ENCODE results near the gene LRCH1. TPM values are rescaled to one million over a fixed set of nuclear protein-coding genes. Genes with fewer than 3 reads are reported as not detected.

The LRCH1 gene
- total and polyA plus RNA-seq, 5 donors from 2014 or later, result 2.6 to 23.5 (median 3.4) TPM

GRCh38 chr13:46605076-46605824 lies 52.3 kb downstream of the LRCH1 start:
- Mint-ChIP-seq H3K4me1 (peaks cover 29 to 81% (median 77%) of the 10 kb centered on the region in 4 donors), H3K27ac (peak overlapping the region in 1 of 3 donors; percentile 14), H3K9me3 (peaks cover 0 to 2% (median 0%) of the 10 kb centered on the region in 7 donors), H3K27me3 (no peaks in the 10 kb centered on the region), H3K4me3 (no peak overlapping the region), H3K36me3 (no peaks in the 10 kb centered on the region)
- ATAC-seq (ENCODE audit: low read depth in 2 of 2), result no peak
- Histone ChIP-seq H3K36me3 (ENCODE audit: control insufficient read depth, insufficient read depth, low read length) (no peaks in the 10 kb centered on the region), H3K4me1 (ENCODE audit: control insufficient read depth, insufficient read depth, low read length, poor library complexity, severe bottlenecking) (peaks cover 14% of the 10 kb centered on the region), H3K27ac (ENCODE audit: insufficient read depth, low read length, poor library complexity, severe bottlenecking) (no peak overlapping the region), H3K9me3 (ENCODE audit: control insufficient read depth in 2 of 2, low read length in 2 of 2) (no peaks in the 10 kb centered on the region), H3K27me3 (ENCODE audit: control insufficient read depth, insufficient read depth, low read length) (no peaks in the 10 kb centered on the region), H3K4me3 (ENCODE audit: low read depth, low read length) (no peak overlapping the region)
- no peak for DNase-seq

GRCh38 chr13:46605825-46606554 lies 53.0 kb downstream of the LRCH1 start:
- H3K27ac ChIP-seq (ENCODE audit: insufficient read depth, low read length, poor library complexity, severe bottlenecking), result no peak overlapping the region
- H3K4me3 Mint-ChIP-seq, result no peak overlapping the region
- peaks cover 13% of the 10 kb centered on the region for H3K4me1 ChIP-seq (ENCODE audit: control insufficient read depth, insufficient read depth, low read length, poor library complexity, severe bottlenecking)
- no peaks in the 10 kb centered on the region for H3K9me3 ChIP-seq (ENCODE audit: control insufficient read depth in 2 of 2, low read length in 2 of 2)
- DNase-seq, result no peak
- ATAC-seq (ENCODE audit: low read depth in 2 of 2), result no peak
- peaks cover 28 to 75% (median 74%) of the 10 kb centered on the region in 4 donors for H3K4me1 Mint-ChIP-seq
- peak overlapping the region in 1 of 3 donors; percentile 14 for H3K27ac Mint-ChIP-seq
- H3K4me3 ChIP-seq (ENCODE audit: low read depth, low read length), result no peak overlapping the region
- H3K27me3 Mint-ChIP-seq, result no peaks in the 10 kb centered on the region
- no peaks in the 10 kb centered on the region for H3K36me3 ChIP-seq (ENCODE audit: control insufficient read depth, insufficient read depth, low read length)
- no peaks in the 10 kb centered on the region for H3K27me3 ChIP-seq (ENCODE audit: control insufficient read depth, insufficient read depth, low read length)
- no peaks in the 10 kb centered on the region for H3K36me3 Mint-ChIP-seq
- H3K9me3 Mint-ChIP-seq, result peaks cover 0 to 2% (median 0%) of the 10 kb centered on the region in 7 donors

- no peaks in the 10 kb centered on the region for H3K27me3 Mint-ChIP-seq
- Histone ChIP-seq H3K9me3 (ENCODE audit: control insufficient read depth in 2 of 2, low read length in 2 of 2) (no peaks in the 10 kb centered on the region), H3K36me3 (ENCODE audit: control insufficient read depth, insufficient read depth, low read length) (no peaks in the 10 kb centered on the region), H3K27ac (ENCODE audit: insufficient read depth, low read length, poor library complexity, severe bottlenecking) (no peak overlapping the region), H3K4me1 (ENCODE audit: control insufficient read depth, insufficient read depth, low read length, poor library complexity, severe bottlenecking) (peaks cover 8% of the 10 kb centered on the region), H3K27me3 (ENCODE audit: control insufficient read depth, insufficient read depth, low read length) (no peaks in the 10 kb centered on the region), H3K4me3 (ENCODE audit: low read depth, low read length) (no peak overlapping the region)
- H3K27ac Mint-ChIP-seq, result peak overlapping the region; percentile 18 to 90 (median 75)
- peak overlapping the region in 1 of 4 donors; percentile 13 for H3K4me3 Mint-ChIP-seq
- no peak for ATAC-seq (ENCODE audit: low read depth in 2 of 2)
- peaks cover 0 to 2% (median 0%) of the 10 kb centered on the region in 7 donors for H3K9me3 Mint-ChIP-seq
- H3K4me1 Mint-ChIP-seq, result peaks cover 19 to 68% (median 66%) of the 10 kb centered on the region in 4 donors
- H3K36me3 Mint-ChIP-seq, result no peaks in the 10 kb centered on the region
- no peak for DNase-seq
Observed at GRCh38 chr13:46606970-46607369, 54.0 kb downstream of the LRCH1 start.

- Mint-ChIP-seq H3K4me3 (no peak overlapping the region), H3K27ac (peak overlapping the region in 2 of 3 donors; percentile 18 to 90), H3K36me3 (no peaks in the 10 kb centered on the region), H3K4me1 (peaks cover 20 to 60% (median 59%) of the 10 kb centered on the region in 4 donors), H3K27me3 (no peaks in the 10 kb centered on the region), H3K9me3 (no peaks in the 10 kb centered on the region)
- H3K9me3 ChIP-seq (ENCODE audit: control insufficient read depth in 2 of 2, low read length in 2 of 2), result no peaks in the 10 kb centered on the region
- H3K4me1 ChIP-seq (ENCODE audit: control insufficient read depth, insufficient read depth, low read length, poor library complexity, severe bottlenecking), result peaks cover 3% of the 10 kb centered on the region
- H3K36me3 ChIP-seq (ENCODE audit: control insufficient read depth, insufficient read depth, low read length), result no peaks in the 10 kb centered on the region
- no peak overlapping the region for H3K27ac ChIP-seq (ENCODE audit: insufficient read depth, low read length, poor library complexity, severe bottlenecking)
- H3K27me3 ChIP-seq (ENCODE audit: control insufficient read depth, insufficient read depth, low read length), result no peaks in the 10 kb centered on the region
- DNase-seq, result peak in 1 of 3 donors; percentile 19
- H3K4me3 ChIP-seq (ENCODE audit: low read depth, low read length), result no peak overlapping the region
- ATAC-seq (ENCODE audit: low read depth in 2 of 2), result peak in 1 of 2 donors; percentile 34
Observed at GRCh38 chr13:46607768-46608564, 55.0 kb downstream of the LRCH1 start.

GRCh38 chr13:46609052-46609451 lies 56.1 kb downstream of the LRCH1 start:
- Mint-ChIP-seq H3K9me3 (no peaks in the 10 kb centered on the region), H3K36me3 (no peaks in the 10 kb centered on the region), H3K4me1 (peaks cover 20 to 56% (median 55%) of the 10 kb centered on the region in 4 donors), H3K27ac (no peak overlapping the region), H3K4me3 (no peak overlapping the region), H3K27me3 (no peaks in the 10 kb centered on the region)
- no peaks in the 10 kb centered on the region for H3K9me3 ChIP-seq (ENCODE audit: control insufficient read depth in 2 of 2, low read length in 2 of 2)
- H3K36me3 ChIP-seq (ENCODE audit: control insufficient read depth, insufficient read depth, low read length), result no peaks in the 10 kb centered on the region
- H3K27me3 ChIP-seq (ENCODE audit: control insufficient read depth, insufficient read depth, low read length), result no peaks in the 10 kb centered on the region
- ATAC-seq (ENCODE audit: low read depth in 2 of 2) (no peak), DNase-seq (no peak)
- no peak overlapping the region for H3K27ac ChIP-seq (ENCODE audit: insufficient read depth, low read length, poor library complexity, severe bottlenecking)
- no peak overlapping the region for H3K4me3 ChIP-seq (ENCODE audit: low read depth, low read length)
- peaks cover 3% of the 10 kb centered on the region for H3K4me1 ChIP-seq (ENCODE audit: control insufficient read depth, insufficient read depth, low read length, poor library complexity, severe bottlenecking)

- H3K4me1 Mint-ChIP-seq, result peaks cover 22 to 55% (median 53%) of the 10 kb centered on the region in 4 donors
- Histone ChIP-seq H3K27me3 (ENCODE audit: control insufficient read depth, insufficient read depth, low read length) (no peaks in the 10 kb centered on the region), H3K4me1 (ENCODE audit: control insufficient read depth, insufficient read depth, low read length, poor library complexity, severe bottlenecking) (peaks cover 3% of the 10 kb centered on the region), H3K9me3 (ENCODE audit: control insufficient read depth in 2 of 2, low read length in 2 of 2) (no peaks in the 10 kb centered on the region), H3K27ac (ENCODE audit: insufficient read depth, low read length, poor library complexity, severe bottlenecking) (no peak overlapping the region), H3K36me3 (ENCODE audit: control insufficient read depth, insufficient read depth, low read length) (no peaks in the 10 kb centered on the region), H3K4me3 (ENCODE audit: low read depth, low read length) (no peak overlapping the region)
- H3K27me3 Mint-ChIP-seq, result no peaks in the 10 kb centered on the region
- no peak for ATAC-seq (ENCODE audit: low read depth in 2 of 2)
- DNase-seq, result no peak
- no peaks in the 10 kb centered on the region for H3K36me3 Mint-ChIP-seq
- H3K4me3 Mint-ChIP-seq, result no peak overlapping the region
- H3K9me3 Mint-ChIP-seq, result no peaks in the 10 kb centered on the region
- H3K27ac Mint-ChIP-seq, result no peak overlapping the region
Observed at GRCh38 chr13:46609726-46610125, 56.8 kb downstream of the LRCH1 start.

GRCh38 chr13:46612267-46612666 lies 59.3 kb downstream of the LRCH1 start:
- no peaks in the 10 kb centered on the region for H3K27me3 ChIP-seq (ENCODE audit: control insufficient read depth, insufficient read depth, low read length)
- ATAC-seq (ENCODE audit: low read depth in 2 of 2) (no peak), DNase-seq (no peak)
- Mint-ChIP-seq H3K4me1 (peaks cover 28 to 50% (median 45%) of the 10 kb centered on the region in 4 donors), H3K27me3 (no peaks in the 10 kb centered on the region), H3K9me3 (no peaks in the 10 kb centered on the region), H3K27ac (peak overlapping the region in 1 of 3 donors; percentile 43), H3K4me3 (no peak overlapping the region), H3K36me3 (no peaks in the 10 kb centered on the region)
- no peak overlapping the region for H3K27ac ChIP-seq (ENCODE audit: insufficient read depth, low read length, poor library complexity, severe bottlenecking)
- no peak overlapping the region for H3K4me3 ChIP-seq (ENCODE audit: low read depth, low read length)
- no peaks in the 10 kb centered on the region for H3K36me3 ChIP-seq (ENCODE audit: control insufficient read depth, insufficient read depth, low read length)
- H3K9me3 ChIP-seq (ENCODE audit: control insufficient read depth in 2 of 2, low read length in 2 of 2), result no peaks in the 10 kb centered on the region
- H3K4me1 ChIP-seq (ENCODE audit: control insufficient read depth, insufficient read depth, low read length, poor library complexity, severe bottlenecking), result no peaks in the 10 kb centered on the region

All from CD4-positive, CD25-positive, alpha-beta regulatory T cell (primary cell).